ENCODE results near the gene P2RX6.

GRCh38 chr22:21025266-21025665, 10.3 kb downstream of the P2RX6 start:
- TF ChIP-seq POLR2A (IDR thresholded peaks at IDR 0.05; ENCODE audit: low read depth, low read length), result no peak
- no peak for TF ChIP-seq USF2 (IDR thresholded peaks at IDR 0.05; ENCODE audit: low read depth, low read length)
- TF ChIP-seq MAFK (IDR thresholded peaks at IDR 0.05; ENCODE audit: low read depth, low read length), result no peak
- TF ChIP-seq CTCF (conservative IDR thresholded peaks at IDR 0.05; ENCODE audit: low read depth, low read length), result no peak
- no peak for TF ChIP-seq RAD21 (IDR thresholded peaks at IDR 0.05; ENCODE audit: low read length)
- TF ChIP-seq RCOR1 (IDR thresholded peaks at IDR 0.05; ENCODE audit: insufficient replicate concordance, low read length), result no peak
- no peak for TF ChIP-seq NFE2L2 (IDR thresholded peaks at IDR 0.05; ENCODE audit: low read depth, low read length)
- TF ChIP-seq RFX5 (IDR thresholded peaks at IDR 0.05; ENCODE audit: low read depth, low read length), result no peak
- no peak for TF ChIP-seq MAZ (IDR thresholded peaks at IDR 0.05; ENCODE audit: borderline replicate concordance, low read depth, low read length)
- TF ChIP-seq BHLHE40 (IDR thresholded peaks at IDR 0.05; ENCODE audit: low read depth, low read length), result no peak
- no peak for TF ChIP-seq MXI1 (IDR thresholded peaks at IDR 0.05; ENCODE audit: borderline replicate concordance, low read depth, low read length)
- TF ChIP-seq CHD1 (IDR thresholded peaks at IDR 0.05; ENCODE audit: low read depth, low read length), result no peak
- TF ChIP-seq CEBPB (IDR thresholded peaks at IDR 0.05; ENCODE audit: low read depth, low read length), result no peak
